GM19043 (cell line): ENCODE measurements around the gene CTXN1.

Source experiments
- ATAC-seq: cut with Tn5 transposase; IDR thresholded peaks from one replicate; pipeline ENCODE4 v1.9.1; 2021; ENCODE audit warnings: low read depth; ENCODE audit not compliant: unreplicated experiment

CTXN1 gene

GRCh38 chr19:7879836-7880235 lies 46.1 kb downstream of the CTXN1 start:
- no peak for ATAC-seq

- no peak for ATAC-seq
These were observed 46.7 kb downstream of the CTXN1 start for GRCh38 chr19:7879111-7879807.

GRCh38 chr19:7877249-7877836 lies 48.6 kb downstream of the CTXN1 start:
- ATAC-seq = no peak

GRCh38 chr19:7874897-7875273 lies 51.0 kb downstream of the CTXN1 start:
- ATAC-seq = no peak
